Measurements from ENCODE around the gene P4HA2. TPM values are rescaled to one million over a fixed set of nuclear protein-coding genes. Genes with fewer than 3 reads are reported as not detected.

P4HA2 gene
- total RNA-seq, 1 experiment from 2014 or later = 15.1 TPM

- TF ChIP-seq ZNF512 (CRISPR knock-in tag; IDR thresholded peaks at IDR 0.05; ENCODE audit: borderline replicate concordance) = no peak
These were observed 23.6 kb upstream of the P4HA2 start (continued) for GRCh38 chr5:132251220-132251725.

- no peak for DNase-seq (ENCODE audit: low spot score)
- no peaks in the 10 kb centered on the region for H3K36me3 Mint-ChIP-seq
These were observed 22.9 kb upstream of the P4HA2 start for GRCh38 chr5:132250547-132250946.

GRCh38 chr5:132246806-132247205 is 19.2 kb upstream of the P4HA2 start:
- Mint-ChIP-seq H3K36me3 (peaks cover 11% of the 10 kb centered on the region), H3K27ac (no peak overlapping the region), H3K4me3 (no peak overlapping the region), H3K4me1 (peaks cover 6% of the 10 kb centered on the region; the same call in 1 of the 2 replicates), H3K9me3 (peaks cover 33% of the 10 kb centered on the region), H3K27me3 (ENCODE audit: low read depth) (no peaks in the 10 kb centered on the region; the same call in none of the 2 replicates)
- TF ChIP-seq ZBTB43 (CRISPR knock-in tag; IDR thresholded peaks at IDR 0.05) (no peak), TCF7 (CRISPR knock-in tag; IDR thresholded peaks at IDR 0.05; ENCODE audit: low read depth) (no peak)
- ChIA-PET CTCF (interaction anchor here (1.2 to 6.5 kb wide), 2 partner anchors 9 to 26 kb away, joined by 3 to 47 read pairs; no protein-coding TSS in a partner anchor), POLR2A (no interaction called here)
- ATAC-seq (no peak), DNase-seq (ENCODE audit: low spot score) (no peak)

More at GRCh38 chr5:132250547-132250946, 22.9 kb upstream of the P4HA2 start:
- TF ChIP-seq ZMAT4 (CRISPR knock-in tag; IDR thresholded peaks at IDR 0.05) (no peak), RELA (CRISPR knock-in tag; IDR thresholded peaks at IDR 0.05; ENCODE audit: borderline replicate concordance) (no peak), ATF3 (CRISPR knock-in tag; conservative IDR thresholded peaks at IDR 0.05) (no peak), OVOL2 (CRISPR knock-in tag; IDR thresholded peaks at IDR 0.05; ENCODE audit: borderline replicate concordance) (no peak), GTF2I (CRISPR knock-in tag; conservative IDR thresholded peaks at IDR 0.05) (no peak), NR1H2 (CRISPR knock-in tag; IDR thresholded peaks at IDR 0.05) (no peak), CREM (CRISPR knock-in tag; IDR thresholded peaks at IDR 0.05) (no peak), CREB1 (CRISPR knock-in tag; IDR thresholded peaks at IDR 0.05) (no peak), FOXJ3 (CRISPR knock-in tag; IDR thresholded peaks at IDR 0.05; ENCODE audit: borderline replicate concordance) (no peak), MAX (CRISPR knock-in tag; IDR thresholded peaks at IDR 0.05) (no peak), ZNF671 (CRISPR knock-in tag; IDR thresholded peaks at IDR 0.05) (no peak), NFE2L1 (CRISPR knock-in tag; IDR thresholded peaks at IDR 0.05) (no peak), KAT7 (CRISPR knock-in tag; IDR thresholded peaks at IDR 0.05; ENCODE audit: borderline replicate concordance) (no peak), ZNF263 (CRISPR knock-in tag; IDR thresholded peaks at IDR 0.05; ENCODE audit: low read depth) (no peak), PRRX2 (CRISPR knock-in tag; IDR thresholded peaks at IDR 0.05) (no peak), AFF4 (CRISPR knock-in tag; IDR thresholded peaks at IDR 0.05; ENCODE audit: borderline replicate concordance) (no peak)
- no peak for ATAC-seq
- H3K9me3 Mint-ChIP-seq = peaks cover 4% of the 10 kb centered on the region; the same call in 1 of the 2 replicates
- ChIA-PET POLR2A (no interaction called here), CTCF (interaction anchor here (1.2 to 6.5 kb wide), 4 partner anchors 13 to 70 kb away, joined by 4 to 47 read pairs (median 5); partner anchors contain the start of gene P4HA2)
- H3K27me3 Mint-ChIP-seq (ENCODE audit: low read depth) = peaks cover under 1% of the 10 kb centered on the region; the same call in 1 of the 2 replicates
- H3K4me3 Mint-ChIP-seq = no peak overlapping the region
- no peak overlapping the region for H3K27ac Mint-ChIP-seq
- peaks cover 6% of the 10 kb centered on the region; the same call in 1 of the 2 replicates for H3K4me1 Mint-ChIP-seq

All from WTC11 (cell line).